Trophoblast cell (in vitro differentiated cells and primary cell): ENCODE data around the gene REP15.

ENCODE experiments used
- DNase-seq, 2 donors: peaks; one replicate each; pipeline ENCODE4 v3.0.0-alpha.2; 2016
- H2AFZ ChIP-seq: 2 replicates; pipeline ENCODE4 v1.6.1; 2013; ENCODE audit warnings: low read length, moderate library complexity, mild to moderate bottlenecking; ENCODE audit not compliant: insufficient read depth, poor library complexity
- H2AK5ac ChIP-seq: 2 replicates; pipeline ENCODE4 v1.6.1; 2013; ENCODE audit warnings: mild to moderate bottlenecking, low read length
- H2BK120ac ChIP-seq: 2 replicates; pipeline ENCODE4 v1.6.1; 2013; ENCODE audit warnings: low read length, mild to moderate bottlenecking, moderate library complexity; ENCODE audit not compliant: insufficient read depth, poor library complexity
- H2BK12ac ChIP-seq: 2 replicates; pipeline ENCODE4 v1.6.1; 2013; ENCODE audit warnings: mild to moderate bottlenecking, low read length, moderate library complexity
- H2BK5ac ChIP-seq: 2 replicates; pipeline ENCODE4 v1.6.1; 2013; ENCODE audit warnings: low read length, low read depth, moderate library complexity, mild to moderate bottlenecking; ENCODE audit not compliant: poor library complexity
- H3K14ac ChIP-seq: 2 replicates; pipeline ENCODE4 v1.6.1; 2013; ENCODE audit warnings: mild to moderate bottlenecking, low read length
- H3K18ac ChIP-seq: 2 replicates; pipeline ENCODE4 v1.6.1; 2013; ENCODE audit warnings: mild to moderate bottlenecking, low read length
- H3K23ac ChIP-seq: 2 replicates; pipeline ENCODE4 v1.6.1; 2013; ENCODE audit warnings: low read length
- H3K27ac ChIP-seq: 2 replicates; pipeline ENCODE4 v1.5.1; 2013; ENCODE audit warnings: low read depth, mild to moderate bottlenecking, inconsistent platforms, low read length, moderate library complexity
- H3K27me3 ChIP-seq: 2 replicates; pipeline ENCODE4 v1.6.1; 2013; ENCODE audit warnings: inconsistent platforms, mild to moderate bottlenecking, low read length, moderate library complexity; ENCODE audit not compliant: insufficient read depth
- H3K36me3 ChIP-seq, 2 experiments: 1 replicate in 1 of 2; 2 replicates in 1 of 2; pipeline ENCODE4 v1.6.1; 2013; ENCODE audit warnings: low read length in 2 of 2, mild to moderate bottlenecking in 2 of 2, moderate library complexity in 1 of 2; ENCODE audit not compliant: insufficient read depth in 2 of 2, control insufficient read depth in 1 of 2
- H3K4ac ChIP-seq: 2 replicates; pipeline ENCODE4 v1.6.1; 2013; ENCODE audit warnings: low read depth, mild to moderate bottlenecking, low read length, moderate library complexity
- H3K4me1 ChIP-seq, 2 experiments: 1 replicate in 1 of 2; 2 replicates in 1 of 2; pipeline ENCODE4 v1.6.1; 2013; ENCODE audit warnings: low read length in 2 of 2, mild to moderate bottlenecking in 2 of 2, moderate library complexity in 1 of 2; ENCODE audit not compliant: insufficient read depth in 2 of 2, control insufficient read depth in 1 of 2
- H3K4me2 ChIP-seq: 2 replicates; pipeline ENCODE4 v1.6.1; 2013; ENCODE audit warnings: inconsistent platforms, mild to moderate bottlenecking, low read length, moderate library complexity
- H3K4me3 ChIP-seq: 2 replicates; pipeline ENCODE4 v1.5.1; 2013; ENCODE audit warnings: mild to moderate bottlenecking, low read depth, low read length, inconsistent platforms
- H3K79me1 ChIP-seq: one replicate; pipeline ENCODE4 v1.6.1; 2013; ENCODE audit warnings: low read length
- H3K79me2 ChIP-seq: 2 replicates; pipeline ENCODE4 v1.6.1; 2013; ENCODE audit warnings: low read length, mild to moderate bottlenecking; ENCODE audit not compliant: control insufficient read depth, insufficient read depth, poor library complexity
- H3K9ac ChIP-seq: 2 replicates; pipeline ENCODE4 v1.6.1; 2013; ENCODE audit warnings: mild to moderate bottlenecking, low read length
- H3K9me3 ChIP-seq: 2 replicates; pipeline ENCODE4 v1.6.1; 2013; ENCODE audit warnings: low read depth, mild to moderate bottlenecking, control low read depth, inconsistent platforms, low read length; ENCODE audit not compliant: insufficient read depth
- H4K12ac ChIP-seq: 2 replicates; pipeline ENCODE4 v1.6.1; 2013; ENCODE audit warnings: low read depth, mild to moderate bottlenecking, low read length, moderate library complexity
- H4K8ac ChIP-seq: 2 replicates; pipeline ENCODE4 v1.6.1; 2013; ENCODE audit warnings: low read depth, mild to moderate bottlenecking, low read length, moderate library complexity
- H4K91ac ChIP-seq: one replicate; pipeline ENCODE4 v1.6.1; 2013; ENCODE audit warnings: low read depth, mild to moderate bottlenecking, low read length, moderate library complexity
- WGBS: extraction: QIAGEN DNeasy Blood & Tissue Kit; methylation state at CpG from one replicate; pipeline ENCODE4 v1.1.7; 2013; ENCODE audit warnings: missing lambda C conversion rate; ENCODE audit not compliant: insufficient read length, insufficient coverage; ENCODE audit errors: extremely low coverage; 5-methylcytosine and 5-hydroxymethylcytosine counted together

The REP15 gene

GRCh38 chr12:27666510-27666909 lies 29.7 kb upstream of the REP15 start:
- Histone ChIP-seq H3K18ac (no peak overlapping the region), H3K36me3 (peaks cover 28 to 46% of the 10 kb centered on the region in 2 experiments), H4K12ac (no peak overlapping the region), H3K4me3 (no peak overlapping the region), H3K23ac (no peak overlapping the region), H3K9ac (no peak overlapping the region), H4K8ac (no peak overlapping the region), H4K91ac (no peak overlapping the region), H2AK5ac (no peak overlapping the region), H3K27ac (no peak overlapping the region), H3K4me2 (no peak overlapping the region), H3K79me2 (no peaks in the 10 kb centered on the region), H2BK120ac (no peak overlapping the region), H3K27me3 (no peaks in the 10 kb centered on the region), H2BK5ac (no peak overlapping the region), H3K79me1 (no peaks in the 10 kb centered on the region), H3K9me3 (no peaks in the 10 kb centered on the region), H3K14ac (no peak overlapping the region), H3K4me1 (no peaks in the 10 kb centered on the region), H2BK12ac (no peak overlapping the region), H3K4ac (no peak overlapping the region), H2AFZ (no peak overlapping the region)
- WGBS: no CpG with 5 or more reads among the region's 3 CpGs
- no peak for DNase-seq

DNA sequence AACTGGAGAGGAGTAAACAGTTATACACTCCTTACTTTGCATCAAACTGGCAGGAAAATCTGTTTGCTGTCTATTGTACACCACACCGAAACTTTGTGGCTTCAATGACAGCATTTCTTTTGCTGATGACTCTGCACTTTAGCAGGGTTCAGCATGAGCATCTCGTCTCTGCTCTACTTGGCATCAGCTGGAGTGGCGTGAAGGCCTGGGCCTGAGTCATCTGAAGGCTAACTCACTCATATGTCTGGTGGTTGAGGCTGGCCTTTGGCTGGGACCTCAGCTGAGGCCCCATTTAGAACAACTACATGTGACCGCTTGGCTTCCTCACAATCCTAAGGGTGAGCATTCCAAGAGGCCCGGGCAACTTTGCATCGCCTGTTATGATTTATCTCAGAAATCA lies 28.7 kb upstream of the REP15 start:
- no peak overlapping the region for H4K91ac ChIP-seq
- H3K79me2 ChIP-seq: no peaks in the 10 kb centered on the region
- no peak for DNase-seq
- H2AFZ ChIP-seq: no peak overlapping the region
- no peak overlapping the region for H3K14ac ChIP-seq
- H4K12ac ChIP-seq: no peak overlapping the region
- H3K23ac ChIP-seq: no peak overlapping the region
- H3K4me3 ChIP-seq: no peak overlapping the region
- H3K18ac ChIP-seq: no peak overlapping the region
- no peak overlapping the region for H4K8ac ChIP-seq
- peaks cover 30 to 46% of the 10 kb centered on the region in 2 experiments for H3K36me3 ChIP-seq
- no peaks in the 10 kb centered on the region for H3K27me3 ChIP-seq
- no peak overlapping the region for H2BK5ac ChIP-seq
- no CpG with 5 or more reads among the region's 6 CpGs for WGBS
- H2BK120ac ChIP-seq: no peak overlapping the region
- no peak overlapping the region for H3K4ac ChIP-seq
- H3K4me2 ChIP-seq: no peak overlapping the region
- no peak overlapping the region for H2BK12ac ChIP-seq
- H3K9ac ChIP-seq: no peak overlapping the region
- H3K9me3 ChIP-seq: no peaks in the 10 kb centered on the region
- no peaks in the 10 kb centered on the region for H3K79me1 ChIP-seq
- no peaks in the 10 kb centered on the region for H3K4me1 ChIP-seq
- H3K27ac ChIP-seq: no peak overlapping the region
- no peak overlapping the region for H2AK5ac ChIP-seq

- no peak overlapping the region for H3K4me2 ChIP-seq
- H3K9ac ChIP-seq: no peak overlapping the region
- H2BK120ac ChIP-seq: no peak overlapping the region
- WGBS: no CpG with 5 or more reads among the region's 4 CpGs
- no peak overlapping the region for H2AK5ac ChIP-seq
- no peak overlapping the region for H2BK12ac ChIP-seq
- H3K4me3 ChIP-seq: no peak overlapping the region
- H2AFZ ChIP-seq: no peak overlapping the region
- no peak overlapping the region for H3K14ac ChIP-seq
- H3K79me1 ChIP-seq: no peaks in the 10 kb centered on the region
- H4K12ac ChIP-seq: no peak overlapping the region
- no peak overlapping the region for H4K8ac ChIP-seq
- no peaks in the 10 kb centered on the region for H3K27me3 ChIP-seq
- no peak overlapping the region for H3K18ac ChIP-seq
- H3K36me3 ChIP-seq: peaks cover 24 to 34% of the 10 kb centered on the region in 2 experiments
- no peaks in the 10 kb centered on the region for H3K4me1 ChIP-seq
- no peaks in the 10 kb centered on the region for H3K79me2 ChIP-seq
- no peak overlapping the region for H3K4ac ChIP-seq
- no peak overlapping the region for H3K23ac ChIP-seq
- H3K9me3 ChIP-seq: no peaks in the 10 kb centered on the region
- no peak overlapping the region for H4K91ac ChIP-seq
- no peak overlapping the region for H3K27ac ChIP-seq
- DNase-seq: no peak
- H2BK5ac ChIP-seq: no peak overlapping the region
These were observed 24.2 kb upstream of the REP15 start for GRCh38 chr12:27672051-27672450.

DNA sequence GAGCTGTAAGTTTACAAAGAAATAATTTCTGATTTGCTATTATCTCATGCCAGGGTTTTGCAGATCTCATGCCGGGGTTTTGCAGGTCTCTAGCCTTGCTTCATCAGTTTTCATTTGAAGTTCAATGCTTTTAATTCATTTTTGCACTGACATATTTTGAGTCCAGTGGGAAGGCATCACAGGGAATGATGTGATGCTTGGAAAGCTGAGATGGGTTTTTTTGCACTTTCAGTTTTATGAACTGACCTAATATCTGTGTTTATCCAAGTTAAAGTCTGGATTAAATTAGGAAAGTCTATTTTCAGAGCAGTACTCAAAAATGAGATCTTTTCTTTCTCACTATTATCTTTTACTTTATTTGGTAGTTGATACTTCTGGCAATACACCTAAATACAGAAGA lies 23.6 kb upstream of the REP15 start:
- H3K27me3 ChIP-seq: no peaks in the 10 kb centered on the region
- H4K91ac ChIP-seq: no peak overlapping the region
- DNase-seq: no peak
- H2AK5ac ChIP-seq: no peak overlapping the region
- H3K9me3 ChIP-seq: no peaks in the 10 kb centered on the region
- H3K23ac ChIP-seq: no peak overlapping the region
- H3K27ac ChIP-seq: no peak overlapping the region
- no peak overlapping the region for H2AFZ ChIP-seq
- H3K36me3 ChIP-seq: peaks cover 23 to 34% of the 10 kb centered on the region in 2 experiments
- no peak overlapping the region for H3K4ac ChIP-seq
- H2BK5ac ChIP-seq: no peak overlapping the region
- H3K4me2 ChIP-seq: no peak overlapping the region
- H3K18ac ChIP-seq: no peak overlapping the region
- no peak overlapping the region for H2BK12ac ChIP-seq
- H3K4me1 ChIP-seq: no peaks in the 10 kb centered on the region
- no peak overlapping the region for H2BK120ac ChIP-seq
- no peaks in the 10 kb centered on the region for H3K79me2 ChIP-seq
- H3K14ac ChIP-seq: no peak overlapping the region
- no peak overlapping the region for H3K9ac ChIP-seq
- no peaks in the 10 kb centered on the region for H3K79me1 ChIP-seq
- H3K4me3 ChIP-seq: no peak overlapping the region
- H4K12ac ChIP-seq: no peak overlapping the region
- WGBS: no CpG with 5 or more reads among the region's 1 CpG
- H4K8ac ChIP-seq: no peak overlapping the region
